Esophagus squamous epithelium (tissue), 5 donors: Measurements from ENCODE around the gene ESR2. TPM values are rescaled to one million over a fixed set of nuclear protein-coding genes. Genes with fewer than 3 reads are reported as not detected.
"Not testable (repeated sequence)": the region's sequence is repeated elsewhere in the genome, so short reads cannot be mapped to it uniquely, and the experiment has no call there.

Source experiments
- DNase-seq: peaks from one replicate; lab custom pipeline; 2025; lab: John Stamatoyannopoulos, UW
- H3K27ac ChIP-seq, 4 donors: fragments of 200-600 bp; sonication (generic); one replicate each; pipeline ENCODE4 v1.5.1; 2016 to 2019; ENCODE audit warnings: mild to moderate bottlenecking in 1 of 4
- H3K27me3 ChIP-seq, 4 donors: fragments of 200-600 bp; sonication (generic); 1 replicate in 3 of 4; 2 replicates in 1 of 4; pipeline versions ENCODE4 v1.5.1 to v1.6.0; 2017 to 2021; ENCODE audit warnings: antibody characterized with exemption in 1 of 4
- H3K36me3 ChIP-seq, 3 donors: fragments of 200-600 bp; sonication (generic); one replicate each; pipeline ENCODE4 v1.5.1; 2016 to 2019
- H3K4me1 ChIP-seq, 3 donors: fragments of 200-600 bp; sonication (generic); one replicate each; pipeline ENCODE4 v1.5.1; 2017 to 2019
- H3K4me3 ChIP-seq, 4 donors: fragments of 200-600 bp; sonication (generic); 1 replicate in 3 of 4; 2 replicates in 1 of 4; pipeline ENCODE4 v1.5.1; 2016 to 2019; ENCODE audit warnings: mild to moderate bottlenecking in 2 of 4, moderate library complexity in 1 of 4
- H3K9me3 ChIP-seq, 3 donors: fragments of 200-600 bp; sonication (generic); one replicate each; pipeline ENCODE4 v1.5.1; 2016 to 2019
- CTCF ChIP-seq, 6 experiments: fragments of 450-650 bp in 4 of 6; fragments of 200-600 bp in 2 of 6; sonication (generic) in 2 of 6; IDR thresholded peaks; one replicate each; pipeline ENCODE4 v1.5.1; 2016 to 2019; ENCODE audit warnings: antibody characterized with exemption in 6 of 6, mild to moderate bottlenecking in 4 of 6, moderate library complexity in 4 of 6
- POLR2A ChIP-seq, 4 donors: fragments of 450-650 bp; IDR thresholded peaks; one replicate each; pipeline ENCODE4 v1.6.1; 2017; ENCODE audit warnings: antibody characterized with exemption in 4 of 4, mild to moderate bottlenecking in 4 of 4, moderate library complexity in 3 of 4
- WGBS, 2 donors: methylation state at CpG; one replicate each; pipeline ENCODE4 v1.1.5; 2018; 5-methylcytosine and 5-hydroxymethylcytosine counted together
- intact Hi-C: fragments of 100-400 bp; cut with DNase I; formaldehyde crosslinking; loops from one replicate; pipeline ENCODE4 v1.15.0; 2022
- total RNA-seq, 4 donors: library from RNA; depleted of rRNA; stranded (reverse); fragments of >200 nt; gene quantifications; one replicate each; pipeline ENCODE4 v1.1.0, GENCODE V29; 2016
- donor health status: DM: yes; HTN: yes; CAD: no.

The ESR2 gene
- total RNA-seq, 4 donors from 2014 or later = 0.29 to 2.7 (median 0.31) TPM; not detected in 1

- DNase-seq = no peak
- H3K27ac ChIP-seq = no peak overlapping the region
- H3K4me1 ChIP-seq = no peaks in the 10 kb centered on the region
- H3K36me3 ChIP-seq = peaks cover 2 to 95% (median 4%) of the 10 kb centered on the region in 3 donors
- no peaks in the 10 kb centered on the region for H3K27me3 ChIP-seq
- H3K9me3 ChIP-seq = no peaks in the 10 kb centered on the region
- 73 to 80% methylated on average over 5 to 7 of the region's 7 CpGs for WGBS, 2 donors
- H3K4me3 ChIP-seq = no peak overlapping the region
- intact Hi-C loops = no loop called here
- no peak for TF ChIP-seq POLR2A (IDR thresholded peaks at IDR 0.05)
- no peak for TF ChIP-seq CTCF (IDR thresholded peaks at IDR 0.05)
Measured at GRCh38 chr14:64184103-64184729, 110.0 kb downstream of the ESR2 start.

DNA sequence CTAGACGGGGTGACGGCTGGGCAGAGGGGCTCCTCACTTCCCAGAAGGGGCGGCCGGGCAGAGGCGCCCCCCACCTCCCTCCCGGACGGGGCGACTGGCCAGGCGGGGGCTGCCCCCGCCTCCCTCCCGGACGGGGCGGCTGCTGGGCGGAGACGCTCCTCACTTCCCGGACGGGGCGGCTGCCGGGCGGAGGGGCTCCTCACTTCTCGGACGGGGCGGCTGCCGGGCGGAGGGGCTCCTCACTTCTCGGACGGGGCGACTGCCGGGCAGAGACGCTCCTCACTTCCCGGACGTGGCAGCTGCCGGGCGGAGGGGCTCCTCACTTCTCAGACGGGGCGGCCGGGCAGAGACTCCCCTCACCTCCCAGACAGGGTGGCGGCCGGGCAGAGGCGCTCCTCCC, 111.3 kb downstream of the ESR2 start:
- H3K9me3 ChIP-seq, intact Hi-C loops, DNase-seq, H3K4me1 ChIP-seq, H3K27ac ChIP-seq, H3K27me3 ChIP-seq, H3K4me3 ChIP-seq: not testable (repeated sequence)
- H3K36me3 ChIP-seq = peaks cover 8 to 95% (median 11%) of the 10 kb centered on the region in 3 donors
- no CpG with 5 or more reads among the region's 40 CpGs for WGBS, 2 donors

- WGBS, 2 donors = 77 to 83% methylated on average over 3 of the region's 3 CpGs
- Histone ChIP-seq H3K27me3 (no peaks in the 10 kb centered on the region), H3K4me3 (no peak overlapping the region), H3K27ac (no peak overlapping the region), H3K36me3 (peaks cover 11 to 97% (median 13%) of the 10 kb centered on the region in 3 donors), H3K9me3 (no peaks in the 10 kb centered on the region), H3K4me1 (no peaks in the 10 kb centered on the region)
- intact Hi-C loops = no loop called here
- no peak for TF ChIP-seq POLR2A (IDR thresholded peaks at IDR 0.05)
- no peak for TF ChIP-seq CTCF (IDR thresholded peaks at IDR 0.05)
- no peak for DNase-seq
Measured at GRCh38 chr14:64178814-64179213, 115.4 kb downstream of the ESR2 start.

DNA sequence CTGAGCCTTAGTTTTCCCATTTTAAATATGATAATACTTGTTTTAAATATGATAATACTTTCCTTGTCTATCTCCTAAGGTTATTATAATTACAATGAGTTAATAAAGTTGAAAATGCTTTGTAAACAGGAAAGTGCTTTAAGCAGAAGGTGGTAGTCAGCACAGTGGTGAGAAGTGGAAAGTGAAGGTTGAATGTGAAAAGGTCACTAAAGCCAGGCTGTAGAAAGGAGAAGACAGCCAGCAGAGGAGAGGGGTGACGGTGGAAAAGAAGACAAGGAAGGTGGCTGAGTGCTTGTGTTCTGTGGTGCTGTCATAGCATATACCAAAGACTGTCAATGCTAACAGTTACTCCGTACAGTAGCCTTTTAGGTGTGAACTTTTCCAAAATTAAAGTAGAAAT, 117.8 kb downstream of the ESR2 start:
- H3K36me3 ChIP-seq = peaks cover 13 to 100% (median 14%) of the 10 kb centered on the region in 3 donors
- intact Hi-C loops = no loop called here
- H3K27me3 ChIP-seq = no peaks in the 10 kb centered on the region
- H3K4me3 ChIP-seq = no peak overlapping the region
- no peaks in the 10 kb centered on the region for H3K4me1 ChIP-seq
- DNase-seq = no peak
- TF ChIP-seq POLR2A (IDR thresholded peaks at IDR 0.05) = no peak
- no peak for TF ChIP-seq CTCF (IDR thresholded peaks at IDR 0.05)
- WGBS, 2 donors = 85 to 98% methylated on average over 2 of the region's 2 CpGs
- no peaks in the 10 kb centered on the region for H3K9me3 ChIP-seq
- H3K27ac ChIP-seq = no peak overlapping the region

GRCh38 chr14:64174922-64175782, 119.0 kb downstream of the ESR2 start:
- TF ChIP-seq CTCF (IDR thresholded peaks at IDR 0.05) = no peak
- TF ChIP-seq POLR2A (IDR thresholded peaks at IDR 0.05) = no peak
- H3K36me3 ChIP-seq = peaks cover 15 to 100% (median 18%) of the 10 kb centered on the region in 3 donors
- DNase-seq = no peak
- no peak overlapping the region for H3K4me3 ChIP-seq
- intact Hi-C loops = no loop called here
- no peak overlapping the region for H3K27ac ChIP-seq
- H3K4me1 ChIP-seq = no peaks in the 10 kb centered on the region
- H3K27me3 ChIP-seq = no peaks in the 10 kb centered on the region
- no peaks in the 10 kb centered on the region for H3K9me3 ChIP-seq
- WGBS, 2 donors = 97 to 100% methylated on average over 2 of the region's 2 CpGs
